HG02571 (cell line): ENCODE data around the gene CD81.

Experiments used
- ATAC-seq: cut with Tn5 transposase; IDR thresholded peaks from one replicate; pipeline ENCODE4 v1.9.1; 2021; ENCODE audit warnings: mild to moderate bottlenecking, moderate library complexity; ENCODE audit not compliant: unreplicated experiment

The CD81 gene

GRCh38 chr11:2374456-2375201 lies 2.5 kb upstream of the CD81 start:
- no peak for ATAC-seq

GRCh38 chr11:2375341-2375853 lies 1.7 kb upstream of the CD81 start:
- ATAC-seq: no peak

DNA sequence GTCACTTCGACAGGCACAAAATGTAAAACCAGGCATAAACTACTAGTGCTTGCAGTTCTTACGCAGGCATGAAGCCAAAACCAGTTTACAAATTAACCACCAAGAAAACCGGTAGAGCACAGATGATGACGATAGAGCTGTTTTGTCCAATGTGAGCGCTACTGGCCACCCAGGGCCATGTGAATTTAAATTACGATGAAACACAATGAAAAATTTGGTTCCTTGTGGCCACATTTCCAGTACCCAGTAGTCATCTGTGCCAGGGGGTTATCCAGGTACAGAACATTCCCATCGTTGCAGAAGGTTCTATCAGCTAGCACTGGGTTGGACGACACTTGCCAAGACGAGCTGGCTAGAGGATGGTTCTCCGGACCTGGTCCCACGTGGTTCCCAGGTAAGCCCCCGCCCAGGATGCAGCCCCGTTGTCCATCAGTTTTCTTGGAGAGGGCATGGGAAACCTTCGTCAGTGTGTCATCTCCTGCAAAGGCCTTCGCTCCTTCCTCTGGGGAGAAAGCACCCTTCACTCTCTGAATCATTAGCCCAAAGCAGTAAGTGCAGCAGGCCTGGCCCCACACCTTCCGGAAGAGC lies 1.1 kb upstream of the CD81 start:
- no peak for ATAC-seq

- peak; percentile 22 for ATAC-seq
Observed at GRCh38 chr11:2377511-2378443, 667 bp downstream of the CD81 start.

GRCh38 chr11:2378527-2379210 lies 1.6 kb downstream of the CD81 start:
- no peak for ATAC-seq

- no peak for ATAC-seq
Observed at GRCh38 chr11:2379466-2380174, 2.5 kb downstream of the CD81 start.

DNA sequence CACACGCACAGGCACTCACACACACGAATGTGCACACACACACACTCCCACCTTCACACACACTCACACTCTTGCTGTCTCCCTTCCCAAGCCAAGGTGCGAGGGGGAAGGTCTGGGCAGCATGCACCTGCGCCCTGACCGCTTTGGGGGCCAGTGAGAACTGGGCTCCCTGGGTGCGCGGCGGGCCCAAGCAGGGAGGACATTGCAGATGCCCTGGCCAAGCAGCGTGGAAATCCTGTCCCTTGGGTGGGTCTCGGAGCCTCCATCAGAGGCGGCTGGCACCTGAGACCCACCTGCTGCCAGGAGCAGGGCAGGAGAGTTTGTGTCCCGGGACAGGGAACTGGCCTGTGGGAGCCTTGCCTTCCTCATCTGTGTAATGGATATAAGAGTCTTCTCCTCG lies 3.3 kb downstream of the CD81 start:
- no peak for ATAC-seq

- ATAC-seq: no peak
Observed at GRCh38 chr11:2380807-2381350, 3.8 kb downstream of the CD81 start.

- no peak for ATAC-seq
Observed at GRCh38 chr11:2381494-2382128, 4.5 kb downstream of the CD81 start.

GRCh38 chr11:2382129-2382517 lies 5.0 kb downstream of the CD81 start:
- no peak for ATAC-seq

- ATAC-seq: no peak
Observed at GRCh38 chr11:2382936-2383851, 6.1 kb downstream of the CD81 start.

- ATAC-seq: no peak
Observed at GRCh38 chr11:2383852-2384804, 7.0 kb downstream of the CD81 start.

GRCh38 chr11:2385156-2386151 lies 8.3 kb downstream of the CD81 start:
- ATAC-seq: no peak

DNA sequence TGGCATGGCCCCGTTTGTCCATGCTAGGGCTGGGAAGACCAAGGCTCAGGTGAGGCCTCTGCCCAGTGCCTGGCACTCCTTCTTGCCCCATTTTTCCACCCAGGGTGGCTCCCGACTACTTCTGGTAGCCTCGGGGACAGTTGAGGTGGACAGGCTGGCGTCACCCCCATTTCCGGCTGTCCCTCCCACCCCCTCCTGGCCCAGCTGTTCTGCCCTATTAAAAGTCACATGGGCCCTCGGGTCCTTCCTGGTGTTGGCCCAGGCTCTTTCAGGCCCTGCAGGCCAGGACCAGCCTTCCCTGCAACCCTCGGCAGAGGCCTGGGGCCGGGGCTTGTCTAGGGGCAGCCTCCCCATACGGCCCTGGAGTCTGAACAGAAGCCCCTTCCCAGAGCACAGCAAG lies 9.5 kb downstream of the CD81 start:
- ATAC-seq: no peak

DNA sequence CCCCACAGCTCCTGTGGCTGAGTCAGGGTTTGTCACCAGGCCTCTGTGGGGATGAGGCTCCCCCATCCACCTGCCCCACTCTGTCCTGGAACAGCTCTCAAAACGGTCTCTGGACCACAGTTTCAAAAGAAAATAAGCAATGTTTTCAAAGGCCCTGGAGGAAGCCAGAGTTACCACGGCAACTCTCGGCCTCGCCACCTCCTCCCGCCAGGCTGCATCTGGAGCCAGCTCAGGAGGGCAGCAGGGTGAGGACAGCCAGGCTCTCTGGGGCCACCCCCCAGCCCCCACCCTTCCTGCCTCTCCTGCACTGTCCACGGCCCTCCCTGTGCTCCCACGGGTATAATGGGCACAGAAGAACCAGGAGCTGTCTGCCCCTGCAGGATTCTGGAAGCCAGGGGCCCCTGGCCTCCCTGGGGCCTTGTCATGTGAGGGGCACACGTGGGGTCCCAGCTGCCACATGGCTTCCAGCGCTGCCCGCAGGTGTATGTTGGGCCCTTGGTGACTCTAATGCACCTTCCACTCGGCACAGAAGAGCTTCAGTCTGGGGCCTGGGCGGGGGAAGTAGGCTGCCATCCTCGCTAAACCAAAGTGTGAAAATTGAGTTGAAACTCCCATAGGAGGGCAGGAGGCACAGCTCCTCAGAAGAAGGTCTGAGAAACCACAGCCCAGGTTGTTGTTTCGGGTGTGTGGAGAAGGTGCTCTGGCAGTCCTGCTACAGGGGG lies 10.3 kb downstream of the CD81 start:
- ATAC-seq: no peak
